ENCODE results near the gene MINDY3. TPM values are rescaled to one million over a fixed set of nuclear protein-coding genes. Genes with fewer than 3 reads are reported as not detected.

Gene MINDY3
- total RNA-seq, 1 experiment from 2014 or later, result 14.9 TPM

GRCh38 chr10:15863733-15864132, 3.4 kb upstream of the MINDY3 start:
- Histone ChIP-seq H3K23me2 (ENCODE audit: insufficient read length, low read depth, low read length, poor library complexity, severe bottlenecking) (peaks cover 3% of the 10 kb centered on the region), H3T11ph (ENCODE audit: low read length) (no peak overlapping the region), H3K9ac (ENCODE audit: extremely low read depth, insufficient read length, low read length) (no peak overlapping the region), H2BK15ac (ENCODE audit: low read depth, low read length) (no peak overlapping the region), H4K8ac (replicated peaks; ENCODE audit: insufficient read length, low read depth, low read length) (no peak overlapping the region), H3K4ac (ENCODE audit: low read depth, low read length) (no peak overlapping the region), H2BK120ac (ENCODE audit: low read depth, low read length, poor library complexity, severe bottlenecking) (no peak overlapping the region), H3K18ac (ENCODE audit: insufficient read length, low read depth, low read length) (no peak overlapping the region), H3K14ac (ENCODE audit: insufficient read depth, low read length) (no peak overlapping the region), H2AK5ac (ENCODE audit: insufficient read length, low read length) (no peak overlapping the region), H3K9me3 (ENCODE audit: control insufficient read depth, low read depth, low read length) (no peaks in the 10 kb centered on the region), H3K79me1 (ENCODE audit: insufficient read depth, low read depth, low read length, poor library complexity, severe bottlenecking) (no peaks in the 10 kb centered on the region), H3K4me1 (ENCODE audit: insufficient read depth, low read length) (no peaks in the 10 kb centered on the region), H3K79me2 (ENCODE audit: insufficient read depth, low read length) (no peaks in the 10 kb centered on the region), H3K27ac (ENCODE audit: insufficient read length, low read depth, low read length) (no peak overlapping the region), H3K23ac (ENCODE audit: insufficient read length, low read depth, low read length) (no peak overlapping the region), H2BK5ac (ENCODE audit: insufficient read length, low read length) (no peak overlapping the region), H4K20me1 (ENCODE audit: control insufficient read depth, insufficient read depth, insufficient read length) (no peaks in the 10 kb centered on the region), H4K5ac (ENCODE audit: insufficient read length, low read depth, low read length) (no peak overlapping the region), H3K4me2 (ENCODE audit: insufficient read depth, insufficient read length, low read length) (no peak overlapping the region), H2AFZ (ENCODE audit: low read length) (no peak overlapping the region), H3K27me3 (ENCODE audit: insufficient read depth, low read length) (peaks cover 3% of the 10 kb centered on the region; the same call in 1 of the 2 replicates), H2BK12ac (ENCODE audit: insufficient read length, low read depth, low read length) (no peak overlapping the region), H3K56ac (ENCODE audit: insufficient read length, low read depth, low read length) (no peak overlapping the region), H2BK20ac (ENCODE audit: low read depth, low read length, poor library complexity, severe bottlenecking) (no peak overlapping the region), H4K91ac (ENCODE audit: insufficient read length, low read depth, low read length) (no peak overlapping the region)
- H3K36me3 Mint-ChIP-seq (ENCODE audit: insufficient read depth in 1 of 3, low read depth in 3 of 3), result peaks cover 0 to 7% (median 0%) of the 10 kb centered on the region in 3 experiments; a peak in 1 of 7 replicates
- TF ChIP-seq CTCF (conservative IDR thresholded peaks at IDR 0.05), result no peak
- H3K4me3 Mint-ChIP-seq, result no peak overlapping the region
- peaks cover 0 to 9% of the 10 kb centered on the region in 2 experiments; a peak in 1 of 5 replicates for H3K9me3 Mint-ChIP-seq
- peaks cover 76% of the 10 kb centered on the region for H3K27me3 Mint-ChIP-seq (ENCODE audit: low read depth)
- no peak overlapping the region for H3K27ac Mint-ChIP-seq
- peaks cover 8 to 10% of the 10 kb centered on the region in 2 experiments for H3K4me1 Mint-ChIP-seq
- no peak for DNase-seq
